Naive thymus-derived CD8-positive, alpha-beta T cell (primary cell): ENCODE data around the gene TNC. TPM values are rescaled to one million over a fixed set of nuclear protein-coding genes. Genes with fewer than 3 reads are reported as not detected.
A peak's percentile ranks its signal among the peaks of the same experiment; 100 is the strongest.

ENCODE experiments used
- ATAC-seq, 2 donors: fragments of 150-1000 bp; cut with Tn5 transposase in 1 of 2; sonication (Bioruptor Pico), chemical (Tn5 transposase) in 1 of 2; 1 replicate in 1 of 2; 2 replicates in 1 of 2; pipeline ENCODE4 v1.10.0; 2021; ENCODE audit warnings: mild to moderate bottlenecking in 2 of 2, moderate library complexity in 2 of 2
- POLR2A ChIA-PET: fragments of 350-600 bp; sonication (Branson Sonifier 250); formaldehyde crosslinking; loops from one replicate; lab custom pipeline; 2021; ENCODE audit warnings: antibody characterized with exemption; lab: Charles Lee
- DNase-seq, 10 donors: peaks; one replicate each; pipeline versions ENCODE4 v3.0.0 to v3.0.0-alpha.2; 2020 to 2022
- H3K27ac Mint-ChIP-seq, 10 donors: one replicate each; pipeline ENCODE4 v1.8.0; 2020 to 2022; ENCODE audit warnings: mild to moderate bottlenecking in 10 of 10, mixed read lengths in 10 of 10, moderate library complexity in 4 of 10, inconsistent platforms in 1 of 10
- H3K27me3 Mint-ChIP-seq, 5 donors: one replicate each; pipeline ENCODE4 v1.8.0; 2021 to 2022; ENCODE audit warnings: mixed read lengths in 5 of 5
- H3K36me3 Mint-ChIP-seq, 3 donors: one replicate each; pipeline ENCODE4 v1.8.0; 2020 to 2022; ENCODE audit warnings: mixed read lengths in 3 of 3, mild to moderate bottlenecking in 2 of 3, inconsistent platforms in 1 of 3
- H3K4me1 Mint-ChIP-seq, 4 donors: one replicate each; pipeline ENCODE4 v1.8.0; 2021 to 2022; ENCODE audit warnings: mixed read lengths in 4 of 4
- H3K4me3 Mint-ChIP-seq, 10 donors: one replicate each; pipeline ENCODE4 v1.8.0; 2020 to 2022; ENCODE audit warnings: mild to moderate bottlenecking in 10 of 10, mixed read lengths in 10 of 10, moderate library complexity in 6 of 10, inconsistent platforms in 1 of 10
- H3K9me3 Mint-ChIP-seq, 9 donors: one replicate each; pipeline ENCODE4 v1.8.0; 2020 to 2022; ENCODE audit warnings: mixed read lengths in 9 of 9, mild to moderate bottlenecking in 3 of 9, inconsistent platforms in 1 of 9, moderate library complexity in 1 of 9
- polyA plus RNA-seq, 3 donors: library from polyadenylated mRNA; unstranded; fragments of 300-500 nt; fragmentation: Illumina TruSeq; gene quantifications; one replicate each; pipeline ENCODE4 v1.2.3, GENCODE V29; 2021
- total RNA-seq, 8 experiments: library from RNA in 2 of 8; stranded (reverse) in 2 of 8; gene quantifications; one replicate each; pipeline ENCODE4 v1.2.3 and lab custom pipeline; 2021 to 2026

TNC gene
- total and polyA plus RNA-seq, 5 experiments from 2014 or later: not detected

- no peaks in the 10 kb centered on the region for H3K4me1 Mint-ChIP-seq
- DNase-seq: no peak
Measured at GRCh38 chr9:115086461-115086860, 31.5 kb downstream of the TNC start.

DNA sequence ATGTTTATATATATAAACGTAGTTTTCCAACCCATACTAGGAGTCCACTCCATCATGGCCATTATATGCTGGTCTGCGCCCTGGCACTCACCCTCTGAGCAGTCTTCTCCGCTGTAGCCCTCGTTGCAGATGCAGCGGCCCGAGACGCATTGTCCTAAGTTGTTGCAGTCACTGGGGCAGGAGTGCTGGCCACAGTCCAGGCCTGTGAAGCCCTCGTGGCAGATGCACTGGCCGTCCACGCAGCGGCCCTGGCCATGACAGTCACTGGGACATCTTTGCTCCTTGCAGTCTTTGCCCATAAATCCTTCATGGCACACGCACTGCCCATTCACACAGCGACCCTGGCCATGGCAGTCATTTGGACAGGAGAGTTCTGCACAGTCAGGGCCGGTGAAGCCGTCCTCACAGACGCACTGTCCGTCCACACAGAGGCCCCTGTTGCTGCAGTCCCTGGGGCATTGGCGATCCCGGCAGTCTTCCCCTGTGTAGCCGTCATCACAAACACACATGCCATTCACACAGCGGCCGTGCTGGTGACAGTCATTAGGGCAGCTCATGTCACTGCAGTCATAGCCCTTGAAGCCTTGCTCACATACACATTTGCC is 32.1 kb downstream of the TNC start:
- no peak overlapping the region for H3K4me3 Mint-ChIP-seq
- H3K4me1 Mint-ChIP-seq: no peaks in the 10 kb centered on the region
- no peaks in the 10 kb centered on the region for H3K9me3 Mint-ChIP-seq
- DNase-seq (no peak), ATAC-seq (no peak)
- peaks cover 0 to 8% (median 3%) of the 10 kb centered on the region in 5 donors for H3K27me3 Mint-ChIP-seq
- peak overlapping the region in 1 of 10 donors; percentile 3 for H3K27ac Mint-ChIP-seq
- no peaks in the 10 kb centered on the region for H3K36me3 Mint-ChIP-seq
- POLR2A ChIA-PET: no interaction called here

More at GRCh38 chr9:115086461-115086860, 31.5 kb downstream of the TNC start:
- peak overlapping the region in 2 of 10 donors; percentile 3 for H3K27ac Mint-ChIP-seq
- H3K36me3 Mint-ChIP-seq: no peaks in the 10 kb centered on the region
- no peak for ATAC-seq
- H3K9me3 Mint-ChIP-seq: no peaks in the 10 kb centered on the region
- peaks cover 2 to 8% (median 4%) of the 10 kb centered on the region in 5 donors for H3K27me3 Mint-ChIP-seq
- POLR2A ChIA-PET: no interaction called here
- H3K4me3 Mint-ChIP-seq: no peak overlapping the region

- H3K36me3 Mint-ChIP-seq: no peaks in the 10 kb centered on the region
- H3K4me1 Mint-ChIP-seq: no peaks in the 10 kb centered on the region
- POLR2A ChIA-PET: no interaction called here
- no peak overlapping the region for H3K27ac Mint-ChIP-seq
- H3K9me3 Mint-ChIP-seq: no peaks in the 10 kb centered on the region
- H3K4me3 Mint-ChIP-seq: no peak overlapping the region
- ATAC-seq: no peak
- DNase-seq: no peak
- H3K27me3 Mint-ChIP-seq: peaks cover 0 to 7% (median 3%) of the 10 kb centered on the region in 5 donors
Measured at GRCh38 chr9:115084709-115085108, 33.2 kb downstream of the TNC start.

GRCh38 chr9:115084157-115084556 is 33.8 kb downstream of the TNC start:
- Mint-ChIP-seq H3K36me3 (no peaks in the 10 kb centered on the region), H3K9me3 (no peaks in the 10 kb centered on the region), H3K4me3 (no peak overlapping the region), H3K27me3 (peaks cover 0 to 4% (median 3%) of the 10 kb centered on the region in 5 donors), H3K4me1 (no peaks in the 10 kb centered on the region), H3K27ac (no peak overlapping the region)
- POLR2A ChIA-PET: no interaction called here
- no peak for DNase-seq
- no peak for ATAC-seq

- POLR2A ChIA-PET: no interaction called here
- DNase-seq (no peak), ATAC-seq (no peak)
- H3K36me3 Mint-ChIP-seq: no peaks in the 10 kb centered on the region
- H3K4me1 Mint-ChIP-seq: no peaks in the 10 kb centered on the region
- no peaks in the 10 kb centered on the region for H3K9me3 Mint-ChIP-seq
- H3K27ac Mint-ChIP-seq: no peak overlapping the region
- no peak overlapping the region for H3K4me3 Mint-ChIP-seq
- peaks cover 0 to 2% (median 0%) of the 10 kb centered on the region in 5 donors for H3K27me3 Mint-ChIP-seq
Measured at GRCh38 chr9:115080242-115080641, 37.7 kb downstream of the TNC start.

DNA sequence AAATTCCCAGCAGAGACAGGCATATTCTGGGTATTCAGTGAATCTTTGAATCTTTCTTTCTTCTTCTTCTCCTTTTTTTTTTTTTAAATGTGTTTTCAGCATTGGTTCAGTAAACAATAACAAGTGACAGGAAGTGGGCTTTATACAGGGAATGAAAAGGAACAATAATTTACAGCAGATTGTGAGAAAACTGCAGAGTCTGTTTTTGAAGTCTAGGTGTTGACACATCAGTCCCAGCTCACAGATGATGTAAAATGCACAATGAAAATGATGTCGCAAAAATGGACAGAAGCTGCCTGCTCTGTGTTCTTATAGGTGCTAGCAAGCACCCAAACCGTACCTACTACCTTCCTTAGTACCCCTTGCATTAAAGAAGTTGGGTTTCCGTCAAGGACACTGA is 38.8 kb downstream of the TNC start:
- H3K27ac Mint-ChIP-seq: no peak overlapping the region

DNA sequence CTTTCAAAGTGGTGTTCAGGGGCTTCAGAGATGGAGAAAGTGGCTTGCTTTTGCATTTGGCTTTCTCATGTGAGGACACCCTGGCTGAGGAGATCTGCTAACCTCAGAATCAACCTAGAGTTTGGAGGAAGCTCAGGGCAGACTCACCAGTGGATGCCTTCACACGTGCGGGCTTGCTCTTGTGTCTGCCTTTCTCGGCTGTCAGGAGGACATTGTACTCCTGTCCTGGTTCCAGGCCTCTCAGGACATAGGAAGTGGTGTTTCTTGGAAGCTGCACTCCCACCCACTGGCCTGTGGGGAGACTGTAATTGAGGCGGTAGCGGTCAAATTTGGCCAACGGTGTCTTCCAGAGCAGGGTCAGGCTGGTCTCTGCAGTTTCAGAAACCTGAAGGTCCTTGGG is 44.5 kb downstream of the TNC start:
- Mint-ChIP-seq H3K36me3 (no peaks in the 10 kb centered on the region), H3K27ac (no peak overlapping the region), H3K27me3 (peaks cover 3 to 28% (median 22%) of the 10 kb centered on the region in 5 donors), H3K4me3 (no peak overlapping the region), H3K4me1 (no peaks in the 10 kb centered on the region), H3K9me3 (no peaks in the 10 kb centered on the region)
- POLR2A ChIA-PET: no interaction called here
- DNase-seq (no peak), ATAC-seq (no peak)

More for the DNA sequence above, 38.8 kb downstream of the TNC start:
- Mint-ChIP-seq H3K36me3 (no peaks in the 10 kb centered on the region), H3K4me3 (no peak overlapping the region), H3K9me3 (no peaks in the 10 kb centered on the region), H3K27me3 (peaks cover 0 to 2% (median 0%) of the 10 kb centered on the region in 5 donors), H3K4me1 (no peaks in the 10 kb centered on the region)
- POLR2A ChIA-PET: no interaction called here
- ATAC-seq (no peak), DNase-seq (no peak)

DNA sequence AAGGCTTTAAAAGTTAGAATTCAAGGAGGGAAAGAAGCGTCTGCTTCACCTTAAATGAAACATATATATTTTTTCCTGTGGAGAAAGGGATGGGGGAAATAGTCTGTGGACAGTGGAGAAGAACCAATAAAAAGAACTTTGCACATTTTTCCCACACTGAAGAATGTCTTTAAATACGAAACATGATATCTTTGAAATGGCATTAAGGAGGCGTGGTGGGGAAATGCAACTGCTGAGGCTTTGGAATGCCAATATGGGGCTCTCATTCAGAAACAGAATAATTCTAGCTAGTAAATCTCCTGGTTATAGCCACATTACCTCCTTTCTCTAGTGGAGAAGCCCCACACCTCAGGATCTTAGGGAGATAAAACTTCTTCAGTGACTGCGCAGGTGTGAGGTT is 46.8 kb downstream of the TNC start:
- Mint-ChIP-seq H3K27me3 (peaks cover 7 to 28% (median 25%) of the 10 kb centered on the region in 5 donors), H3K36me3 (no peaks in the 10 kb centered on the region), H3K4me1 (no peaks in the 10 kb centered on the region), H3K4me3 (no peak overlapping the region), H3K27ac (no peak overlapping the region), H3K9me3 (no peaks in the 10 kb centered on the region)
- no peak for ATAC-seq
- DNase-seq: no peak
- POLR2A ChIA-PET: no interaction called here

DNA sequence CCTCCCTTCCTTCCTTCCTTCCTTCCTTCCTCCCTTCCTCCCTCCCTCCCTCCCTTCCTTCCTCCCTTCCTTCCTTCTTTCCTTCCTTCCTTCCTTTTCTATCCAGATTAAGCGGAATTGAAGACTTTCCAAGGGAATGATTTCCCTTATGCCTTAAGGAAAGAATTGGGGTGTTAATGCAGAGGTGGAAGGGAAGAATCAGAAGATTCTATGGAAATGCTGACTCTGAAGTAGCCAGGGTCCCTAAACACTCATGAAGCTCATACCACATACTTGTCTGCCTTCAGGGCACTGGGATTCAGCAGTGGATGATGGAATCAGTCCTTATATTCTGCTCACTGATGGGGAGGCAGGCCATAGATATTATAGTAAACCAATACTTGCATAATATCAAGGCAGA is 48.2 kb downstream of the TNC start:
- DNase-seq (no peak), ATAC-seq (no peak)
- Mint-ChIP-seq H3K9me3 (no peaks in the 10 kb centered on the region), H3K4me3 (no peak overlapping the region), H3K4me1 (no peaks in the 10 kb centered on the region), H3K27me3 (peaks cover 9 to 28% (median 26%) of the 10 kb centered on the region in 5 donors), H3K36me3 (no peaks in the 10 kb centered on the region), H3K27ac (no peak overlapping the region)
- POLR2A ChIA-PET: no interaction called here

GRCh38 chr9:115069302-115069701 is 48.7 kb downstream of the TNC start:
- H3K9me3 Mint-ChIP-seq: no peaks in the 10 kb centered on the region
- POLR2A ChIA-PET: no interaction called here
- H3K4me1 Mint-ChIP-seq: no peaks in the 10 kb centered on the region
- no peak for ATAC-seq
- peaks cover 9 to 32% (median 26%) of the 10 kb centered on the region in 5 donors for H3K27me3 Mint-ChIP-seq
- no peak for DNase-seq
- H3K36me3 Mint-ChIP-seq: no peaks in the 10 kb centered on the region
- H3K4me3 Mint-ChIP-seq: no peak overlapping the region
- no peak overlapping the region for H3K27ac Mint-ChIP-seq

DNA sequence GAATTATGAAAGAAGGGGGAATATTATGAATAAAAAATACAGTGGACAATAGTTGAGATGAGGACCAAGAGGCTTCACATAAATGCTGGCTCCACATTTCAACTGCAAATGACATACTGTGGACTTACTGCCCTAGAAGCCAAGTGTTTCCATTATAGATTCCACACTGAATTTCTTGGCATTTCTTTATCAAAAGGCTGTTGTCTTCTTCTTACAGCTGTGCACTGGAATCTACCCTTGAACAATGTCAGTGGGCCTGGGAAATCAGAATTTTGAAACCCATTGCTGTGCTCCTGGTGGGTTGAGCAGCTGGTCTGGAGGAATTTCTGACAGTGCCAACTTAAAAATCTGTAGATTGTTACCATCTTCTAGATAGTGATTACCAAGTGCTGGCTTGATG is 49.9 kb downstream of the TNC start:
- POLR2A ChIA-PET: no interaction called here
- Mint-ChIP-seq H3K27me3 (peaks cover 9 to 42% (median 26%) of the 10 kb centered on the region in 5 donors), H3K36me3 (no peaks in the 10 kb centered on the region), H3K9me3 (no peaks in the 10 kb centered on the region), H3K4me1 (no peaks in the 10 kb centered on the region), H3K27ac (no peak overlapping the region), H3K4me3 (no peak overlapping the region)
- ATAC-seq: no peak
- no peak for DNase-seq

- no peak overlapping the region for H3K27ac Mint-ChIP-seq
- H3K4me1 Mint-ChIP-seq: no peaks in the 10 kb centered on the region
- DNase-seq (no peak), ATAC-seq (no peak)
- POLR2A ChIA-PET: no interaction called here
- H3K36me3 Mint-ChIP-seq: no peaks in the 10 kb centered on the region
- H3K9me3 Mint-ChIP-seq: no peaks in the 10 kb centered on the region
- H3K4me3 Mint-ChIP-seq: no peak overlapping the region
- peaks cover 6 to 30% (median 11%) of the 10 kb centered on the region in 5 donors for H3K27me3 Mint-ChIP-seq
Measured at GRCh38 chr9:115063058-115063845, 54.7 kb downstream of the TNC start.

DNA sequence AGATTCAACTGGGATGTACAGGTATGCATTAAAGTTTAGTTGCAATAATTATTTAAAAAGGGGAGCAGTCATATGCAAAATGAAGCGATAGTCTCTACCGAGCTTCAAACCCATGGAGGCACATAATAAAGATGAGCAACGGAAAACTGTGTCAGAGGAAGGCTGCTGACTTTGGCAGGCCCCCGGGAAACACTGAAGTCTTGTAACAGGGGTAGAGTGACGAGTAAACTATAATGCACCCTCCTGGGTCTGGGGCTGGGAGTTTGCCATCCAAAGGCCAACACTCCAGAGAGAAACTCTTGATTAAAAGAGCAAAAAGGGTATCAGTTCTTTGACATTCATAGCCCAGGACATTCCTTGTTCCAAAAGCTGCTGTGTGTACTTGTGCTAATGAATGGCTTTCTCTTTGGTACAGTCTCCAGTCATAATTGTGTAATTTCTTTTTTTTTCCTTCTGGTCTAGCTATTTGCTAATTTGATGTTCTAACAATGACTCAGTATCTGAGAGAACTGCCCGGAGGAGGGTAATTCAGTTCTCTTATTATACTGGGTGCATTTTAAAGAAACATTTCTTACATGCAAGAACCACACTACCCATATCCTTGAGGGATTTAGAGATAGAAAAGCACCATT is 59.2 kb downstream of the TNC start:
- H3K27me3 Mint-ChIP-seq: peaks cover 15 to 52% (median 28%) of the 10 kb centered on the region in 5 donors
- H3K27ac Mint-ChIP-seq: no peak overlapping the region
- ATAC-seq (no peak), DNase-seq (no peak)
- no peak overlapping the region for H3K4me3 Mint-ChIP-seq
- H3K36me3 Mint-ChIP-seq: no peaks in the 10 kb centered on the region
- no peaks in the 10 kb centered on the region for H3K9me3 Mint-ChIP-seq
- POLR2A ChIA-PET: no interaction called here
- H3K4me1 Mint-ChIP-seq: no peaks in the 10 kb centered on the region
